ENCODE measurements around the gene RAB1A. TPM values are rescaled to one million over a fixed set of nuclear protein-coding genes. Genes with fewer than 3 reads are reported as not detected.
"Not testable (repeated sequence)": the region's sequence is repeated elsewhere in the genome, so short reads cannot be mapped to it uniquely, and the experiment has no call there.

RAB1A gene
- total RNA-seq, 1 donor from 2014 or later: 88.1 TPM

DNA sequence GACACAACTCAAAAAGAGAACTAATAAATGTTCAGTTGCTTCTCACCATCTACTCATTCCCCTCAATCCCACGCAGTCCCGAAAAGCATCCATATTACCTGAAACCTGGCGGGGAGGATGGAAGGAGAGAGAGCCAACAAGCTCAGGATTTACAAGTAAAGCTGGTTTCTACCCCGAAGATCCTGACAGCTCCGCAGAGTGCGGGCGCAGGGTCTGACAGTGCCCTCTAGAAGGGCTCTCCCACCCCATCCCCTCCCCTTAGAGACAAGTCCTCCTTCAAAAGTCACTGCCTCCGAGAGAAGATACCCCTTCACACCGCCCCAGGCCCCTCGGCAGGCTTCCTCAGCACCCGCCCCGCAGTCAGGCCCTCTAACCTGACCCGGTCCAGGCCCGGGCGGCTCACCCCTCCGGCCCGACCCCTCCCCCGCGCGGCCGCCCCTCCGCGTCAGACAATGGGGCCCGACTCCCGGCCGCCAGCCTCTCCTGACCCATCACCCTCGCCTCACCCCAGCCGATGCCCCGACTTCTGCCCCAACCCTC, 550 bp downstream of the RAB1A start:
- Mint-ChIP-seq H3K36me3 (ENCODE audit: low read depth) (peaks cover 29% of the 10 kb centered on the region), H3K27me3 (ENCODE audit: low read depth) (peaks cover 3% of the 10 kb centered on the region), H3K4me3 (ENCODE audit: low read depth) (peak overlapping the region; percentile 100), H3K4me1 (ENCODE audit: low read depth) (peaks cover 41% of the 10 kb centered on the region), H3K9me3 (no peaks in the 10 kb centered on the region), H3K27ac (peak overlapping the region; percentile 100)
- intact Hi-C loops (cut with micrococcal nuclease): no loop called here
- no peak for DNase-seq (ENCODE audit: low spot score)

DNA sequence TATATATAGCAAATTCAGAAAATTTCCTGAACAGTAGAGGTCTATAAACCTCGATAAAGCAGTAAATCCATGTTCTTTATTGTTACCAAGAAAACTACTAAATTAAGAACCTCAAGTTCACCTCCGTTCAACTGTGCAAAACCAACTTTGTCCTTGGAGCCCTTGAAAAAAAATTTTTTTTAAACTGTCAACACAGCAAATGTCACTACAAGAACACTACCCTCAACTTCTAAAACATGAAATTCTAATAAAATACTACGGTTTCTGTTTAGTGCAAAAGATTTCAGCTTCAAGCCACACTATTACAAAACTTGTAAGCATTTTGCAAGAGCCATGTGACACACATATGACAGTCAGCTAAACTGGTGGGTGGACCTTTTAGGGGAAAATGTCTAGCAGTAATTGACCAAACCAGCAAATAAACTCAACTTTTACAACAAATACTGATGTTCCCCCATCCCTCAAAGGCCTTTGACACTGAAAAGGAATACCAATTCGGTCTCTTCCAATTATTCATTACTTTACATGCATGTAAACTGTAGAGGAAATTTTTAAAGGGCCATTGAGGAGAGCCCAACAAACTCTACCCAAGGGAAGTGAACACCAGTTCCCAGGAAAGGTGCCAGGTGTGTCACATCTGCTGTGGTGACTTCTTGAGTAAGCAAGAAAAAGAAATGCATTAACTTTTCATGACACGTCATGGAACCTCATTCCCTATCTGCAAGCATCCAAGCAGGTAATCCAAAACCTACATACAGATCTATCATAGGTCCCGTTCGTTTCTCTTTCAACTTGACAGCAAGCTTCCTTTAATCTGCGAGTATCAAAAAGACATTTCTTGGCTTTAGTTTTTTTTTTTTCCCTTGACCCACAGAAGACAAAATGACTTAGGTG, 1.4 kb downstream of the RAB1A start:
- H3K27me3 Mint-ChIP-seq (ENCODE audit: low read depth): peaks cover 3% of the 10 kb centered on the region
- H3K9me3 Mint-ChIP-seq: no peaks in the 10 kb centered on the region
- H3K4me3 Mint-ChIP-seq (ENCODE audit: low read depth): peak overlapping the region; percentile 100
- DNase-seq (ENCODE audit: low spot score): no peak
- H3K27ac Mint-ChIP-seq: peak overlapping the region; percentile 100
- H3K4me1 Mint-ChIP-seq (ENCODE audit: low read depth): peaks cover 41% of the 10 kb centered on the region
- intact Hi-C loops (cut with micrococcal nuclease): no loop called here
- peaks cover 30% of the 10 kb centered on the region for H3K36me3 Mint-ChIP-seq (ENCODE audit: low read depth)

DNA sequence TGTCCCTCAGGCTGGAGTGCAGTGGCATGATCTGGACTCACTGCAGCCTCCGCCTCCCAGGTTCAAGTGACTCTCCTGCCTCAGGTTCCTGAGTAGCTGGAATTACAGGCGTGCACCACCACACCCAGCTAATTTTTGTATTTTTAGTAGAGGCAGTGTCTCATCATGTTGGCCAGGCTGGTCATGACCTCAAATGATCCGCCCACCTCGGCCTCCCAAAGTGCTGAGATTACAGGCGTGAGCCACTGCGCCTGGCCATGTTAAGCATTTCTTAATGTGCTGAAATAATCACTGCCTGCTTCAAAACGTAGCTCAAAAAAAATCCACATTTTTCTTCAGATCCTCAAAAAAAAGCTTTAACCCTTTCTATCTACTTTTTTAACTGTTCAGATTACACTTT, 4.4 kb downstream of the RAB1A start:
- H3K27me3 Mint-ChIP-seq (ENCODE audit: low read depth); intact Hi-C loops (cut with micrococcal nuclease); H3K27ac Mint-ChIP-seq; DNase-seq (ENCODE audit: low spot score); H3K9me3 Mint-ChIP-seq; H3K4me3 Mint-ChIP-seq (ENCODE audit: low read depth): not testable (repeated sequence)
- peaks cover 40% of the 10 kb centered on the region for H3K4me1 Mint-ChIP-seq (ENCODE audit: low read depth)
- H3K36me3 Mint-ChIP-seq (ENCODE audit: low read depth): peaks cover 33% of the 10 kb centered on the region

DNA sequence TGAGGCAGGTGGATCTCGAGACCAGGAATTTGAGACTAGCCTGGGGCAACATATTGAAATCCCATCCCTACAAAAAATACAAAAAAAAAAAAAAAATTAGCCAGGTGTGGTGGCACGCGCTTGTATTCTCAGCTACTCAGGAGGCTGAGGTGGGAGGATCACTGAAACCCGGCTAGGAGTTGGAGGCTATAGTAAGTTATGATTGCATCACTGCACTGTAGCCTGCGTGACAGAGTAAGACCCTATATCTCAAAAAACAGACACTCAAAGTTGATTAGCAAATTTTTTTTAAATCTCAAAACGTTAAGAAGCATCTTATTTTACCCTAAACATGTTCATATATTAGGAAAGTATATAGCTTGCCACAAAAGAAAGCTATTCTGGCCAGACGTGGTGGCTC, 7.6 kb downstream of the RAB1A start:
- Mint-ChIP-seq H3K36me3 (ENCODE audit: low read depth) (peaks cover 23% of the 10 kb centered on the region), H3K9me3 (no peaks in the 10 kb centered on the region), H3K4me3 (ENCODE audit: low read depth) (no peak overlapping the region), H3K4me1 (ENCODE audit: low read depth) (peaks cover 32% of the 10 kb centered on the region), H3K27ac (no peak overlapping the region), H3K27me3 (ENCODE audit: low read depth) (no peaks in the 10 kb centered on the region)
- DNase-seq (ENCODE audit: low spot score): no peak
- intact Hi-C loops (cut with micrococcal nuclease): no loop called here

DNA sequence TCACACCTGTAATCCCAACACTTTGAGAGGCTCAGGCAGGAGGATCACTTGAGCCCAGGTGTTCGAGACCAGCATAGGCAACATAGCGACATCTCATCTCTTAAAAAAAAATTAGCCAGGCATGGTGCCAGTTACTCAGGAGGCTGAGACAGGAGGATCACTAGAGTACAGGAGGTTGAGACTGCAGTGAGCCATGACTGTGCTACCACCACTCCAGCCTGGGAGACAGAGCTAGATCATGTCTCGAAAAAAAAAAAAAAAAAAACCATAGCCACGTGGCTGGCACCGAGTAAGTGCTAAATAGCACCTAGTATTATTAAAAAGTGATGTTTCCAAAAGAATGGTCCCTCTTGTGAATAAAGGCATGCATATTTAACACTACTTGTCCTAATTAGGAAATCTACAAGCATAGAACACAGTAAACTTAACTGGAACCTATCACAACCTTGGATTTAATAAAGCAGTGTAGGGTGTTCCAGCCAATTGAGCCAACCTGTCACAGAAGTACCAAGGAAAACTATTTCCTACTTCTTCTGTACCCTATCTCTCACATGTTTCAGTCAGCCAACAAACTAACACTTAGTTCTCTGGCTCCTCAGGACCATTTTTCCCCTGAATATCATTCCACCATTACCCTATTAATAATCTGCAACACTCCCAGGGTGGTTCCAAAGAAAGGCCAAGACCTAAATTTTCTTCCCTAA, 8.8 kb downstream of the RAB1A start:
- Mint-ChIP-seq H3K36me3 (ENCODE audit: low read depth) (peaks cover 22% of the 10 kb centered on the region), H3K9me3 (no peaks in the 10 kb centered on the region), H3K4me3 (ENCODE audit: low read depth) (no peak overlapping the region), H3K27ac (no peak overlapping the region), H3K4me1 (ENCODE audit: low read depth) (peaks cover 28% of the 10 kb centered on the region), H3K27me3 (ENCODE audit: low read depth) (no peaks in the 10 kb centered on the region)
- DNase-seq (ENCODE audit: low spot score): no peak
- intact Hi-C loops (cut with micrococcal nuclease): no loop called here

DNA sequence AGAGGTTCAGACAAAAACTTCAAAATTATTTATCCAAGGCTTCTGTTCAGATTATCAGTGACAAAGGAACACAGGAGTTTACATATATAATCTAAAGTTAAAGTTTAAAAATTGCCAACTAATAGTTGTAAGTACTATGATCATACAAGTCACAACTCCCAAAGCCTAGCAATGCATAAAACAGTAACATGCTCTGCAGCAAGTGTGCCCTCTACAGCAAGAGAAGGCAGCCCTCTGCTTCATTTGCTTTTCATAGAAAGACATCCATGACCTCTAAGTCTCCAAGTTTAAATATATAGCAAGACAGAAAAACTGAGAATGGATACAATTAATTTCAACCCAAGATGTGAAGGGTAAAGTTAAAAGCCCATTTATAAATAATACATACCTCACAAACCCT, 13.3 kb downstream of the RAB1A start:
- Mint-ChIP-seq H3K4me1 (ENCODE audit: low read depth) (peaks cover 21% of the 10 kb centered on the region), H3K4me3 (ENCODE audit: low read depth) (no peak overlapping the region), H3K9me3 (no peaks in the 10 kb centered on the region), H3K27me3 (ENCODE audit: low read depth) (no peaks in the 10 kb centered on the region), H3K27ac (no peak overlapping the region), H3K36me3 (ENCODE audit: low read depth) (peaks cover 18% of the 10 kb centered on the region)
- DNase-seq (ENCODE audit: low spot score): no peak
- intact Hi-C loops (cut with micrococcal nuclease): no loop called here

DNA sequence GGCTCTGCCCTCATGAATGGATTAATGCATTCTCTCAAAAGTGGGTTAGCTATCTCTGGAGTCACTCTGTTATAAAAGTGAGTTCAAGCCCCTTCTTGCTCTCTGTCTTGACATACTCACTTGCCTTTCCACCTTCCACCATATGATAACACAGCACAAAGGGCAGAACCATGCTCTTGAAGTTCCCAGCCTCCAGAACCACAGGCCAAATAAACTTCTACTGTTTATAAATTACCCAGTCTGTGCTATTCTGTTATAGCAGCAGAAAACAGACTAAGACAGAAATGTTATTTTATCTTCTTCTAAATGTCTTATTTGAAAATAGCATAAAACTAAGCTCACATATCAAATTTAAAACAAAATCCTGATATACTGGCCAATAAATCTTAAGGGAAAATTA, 15.0 kb downstream of the RAB1A start:
- Mint-ChIP-seq H3K4me1 (ENCODE audit: low read depth) (peaks cover 18% of the 10 kb centered on the region), H3K4me3 (ENCODE audit: low read depth) (no peak overlapping the region), H3K36me3 (ENCODE audit: low read depth) (peaks cover 18% of the 10 kb centered on the region), H3K27me3 (ENCODE audit: low read depth) (no peaks in the 10 kb centered on the region), H3K9me3 (no peaks in the 10 kb centered on the region), H3K27ac (no peak overlapping the region)
- intact Hi-C loops (cut with micrococcal nuclease): no loop called here
- no peak for DNase-seq (ENCODE audit: low spot score)

DNA sequence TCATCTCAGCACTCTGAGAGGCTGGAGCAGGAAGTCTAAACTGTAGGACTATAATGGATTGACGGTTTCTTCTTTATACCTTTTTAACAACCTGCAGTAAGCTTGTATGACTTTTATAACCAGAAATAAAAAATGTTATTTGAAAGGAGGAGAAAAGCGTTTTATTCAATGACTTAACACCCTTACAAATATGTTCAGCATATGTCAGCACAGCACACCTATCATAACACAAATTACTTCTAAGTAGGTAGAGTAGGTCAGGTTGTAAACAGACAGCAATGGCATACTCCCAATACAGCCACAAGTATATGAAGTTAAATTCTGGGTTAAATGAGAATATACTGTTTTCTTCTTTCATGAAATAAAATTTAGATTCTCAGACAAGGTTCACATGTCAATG, 16.1 kb downstream of the RAB1A start:
- H3K4me1 Mint-ChIP-seq (ENCODE audit: low read depth): peaks cover 16% of the 10 kb centered on the region
- DNase-seq (ENCODE audit: low spot score): no peak
- intact Hi-C loops (cut with micrococcal nuclease): no loop called here
- no peaks in the 10 kb centered on the region for H3K9me3 Mint-ChIP-seq
- no peaks in the 10 kb centered on the region for H3K27me3 Mint-ChIP-seq (ENCODE audit: low read depth)
- no peak overlapping the region for H3K4me3 Mint-ChIP-seq (ENCODE audit: low read depth)
- no peak overlapping the region for H3K27ac Mint-ChIP-seq
- peaks cover 22% of the 10 kb centered on the region for H3K36me3 Mint-ChIP-seq (ENCODE audit: low read depth)

DNA sequence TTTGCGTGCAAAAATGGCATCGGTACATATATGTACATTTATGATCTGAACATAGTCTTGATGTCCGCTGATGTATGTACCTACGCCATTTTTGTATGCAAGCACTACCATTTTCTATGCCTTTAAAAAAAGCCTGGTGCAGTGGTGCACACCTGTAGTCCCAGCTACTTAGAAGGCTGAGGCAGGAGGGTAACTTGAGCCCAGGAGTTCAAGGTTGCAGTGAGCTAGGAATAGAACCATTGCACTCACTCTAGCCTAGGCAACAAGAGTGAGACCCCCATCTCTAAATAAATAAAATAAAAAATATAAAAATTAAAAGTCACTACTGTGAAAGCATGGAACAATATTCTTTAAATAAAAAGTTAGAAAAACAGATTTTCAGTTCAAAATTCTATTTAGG, 16.7 kb downstream of the RAB1A start:
- H3K4me1 Mint-ChIP-seq (ENCODE audit: low read depth): peaks cover 16% of the 10 kb centered on the region
- H3K36me3 Mint-ChIP-seq (ENCODE audit: low read depth): peaks cover 23% of the 10 kb centered on the region
- H3K9me3 Mint-ChIP-seq: no peaks in the 10 kb centered on the region
- no peak overlapping the region for H3K27ac Mint-ChIP-seq
- H3K4me3 Mint-ChIP-seq (ENCODE audit: low read depth): no peak overlapping the region
- intact Hi-C loops (cut with micrococcal nuclease): no loop called here
- DNase-seq (ENCODE audit: low spot score): no peak
- H3K27me3 Mint-ChIP-seq (ENCODE audit: low read depth): no peaks in the 10 kb centered on the region

DNA sequence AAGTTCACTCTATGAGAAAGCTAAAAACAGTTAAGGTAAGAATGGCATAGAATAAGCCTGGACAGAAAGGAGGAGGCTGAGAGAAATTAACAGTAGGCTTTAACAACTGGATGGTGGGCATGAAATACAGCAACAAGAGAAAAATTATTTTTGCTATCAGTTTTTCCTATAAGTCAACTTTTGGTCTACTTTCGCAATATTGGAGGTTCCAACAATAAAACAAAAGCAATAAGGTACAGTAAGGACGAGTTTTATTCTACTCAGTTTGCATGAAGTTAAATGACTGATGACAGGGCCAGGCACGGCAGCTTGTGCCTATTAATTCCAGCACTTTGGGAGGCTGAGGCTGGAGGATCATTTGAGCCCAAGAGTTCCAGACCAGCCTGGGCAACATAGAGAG, 17.3 kb downstream of the RAB1A start:
- DNase-seq (ENCODE audit: low spot score): no peak
- Mint-ChIP-seq H3K4me3 (ENCODE audit: low read depth) (no peak overlapping the region), H3K9me3 (no peaks in the 10 kb centered on the region), H3K27me3 (ENCODE audit: low read depth) (no peaks in the 10 kb centered on the region), H3K36me3 (ENCODE audit: low read depth) (peaks cover 19% of the 10 kb centered on the region), H3K4me1 (ENCODE audit: low read depth) (peaks cover 13% of the 10 kb centered on the region), H3K27ac (no peak overlapping the region)
- intact Hi-C loops (cut with micrococcal nuclease): no loop called here

DNA sequence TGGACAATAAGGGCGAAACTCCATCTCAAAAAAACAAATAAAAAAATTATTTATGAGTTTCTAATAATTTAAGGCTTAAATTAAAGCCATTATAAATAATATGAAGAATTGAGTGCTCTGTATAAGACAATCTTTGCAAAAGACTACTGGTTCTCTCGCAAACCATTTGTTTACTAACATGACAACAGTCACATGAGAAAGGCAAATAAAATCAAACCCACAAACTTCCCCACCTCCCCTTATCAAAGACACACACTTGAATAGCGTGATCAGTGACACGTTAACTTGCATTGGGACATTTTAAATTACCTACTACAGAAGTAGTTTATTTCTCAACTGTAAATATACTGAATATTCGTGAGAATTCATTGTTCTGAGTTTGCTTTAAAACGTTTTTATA, 21.1 kb downstream of the RAB1A start:
- Mint-ChIP-seq H3K27me3 (ENCODE audit: low read depth) (no peaks in the 10 kb centered on the region), H3K27ac (no peak overlapping the region)
- no peak for DNase-seq (ENCODE audit: low spot score)

DNA sequence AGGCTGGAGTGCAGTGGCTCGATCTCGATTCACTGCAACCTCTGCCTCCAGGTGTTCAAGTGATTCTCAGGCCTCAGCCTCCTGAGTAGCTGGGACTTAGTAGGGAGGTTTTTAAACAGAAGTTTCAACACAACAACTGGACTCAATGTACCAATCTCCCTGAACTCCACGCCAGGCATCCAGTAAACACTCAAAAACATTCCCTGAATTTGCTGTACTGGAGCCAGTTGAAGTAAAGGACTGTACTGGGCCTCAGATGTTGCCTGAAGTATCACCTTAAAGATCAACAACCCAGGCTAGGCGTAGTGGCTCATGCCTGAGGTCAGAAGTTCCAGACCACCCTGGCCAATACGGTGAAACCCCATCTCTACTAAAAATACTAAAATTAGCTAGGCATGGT, 22.4 kb downstream of the RAB1A start:
- Mint-ChIP-seq H3K27me3 (ENCODE audit: low read depth) (no peaks in the 10 kb centered on the region), H3K4me3 (ENCODE audit: low read depth) (no peak overlapping the region), H3K9me3 (no peaks in the 10 kb centered on the region), H3K27ac (no peak overlapping the region), H3K36me3 (ENCODE audit: low read depth) (peaks cover 30% of the 10 kb centered on the region), H3K4me1 (ENCODE audit: low read depth) (peaks cover 9% of the 10 kb centered on the region)
- DNase-seq (ENCODE audit: low spot score): no peak
- intact Hi-C loops (cut with micrococcal nuclease): no loop called here

More for the DNA sequence above, 21.1 kb downstream of the RAB1A start:
- Mint-ChIP-seq H3K4me1 (ENCODE audit: low read depth) (peaks cover 9% of the 10 kb centered on the region), H3K36me3 (ENCODE audit: low read depth) (peaks cover 25% of the 10 kb centered on the region), H3K9me3 (no peaks in the 10 kb centered on the region), H3K4me3 (ENCODE audit: low read depth) (no peak overlapping the region)
- intact Hi-C loops (cut with micrococcal nuclease): no loop called here

All from activated T-helper 2 cell treated with anti-CD3 and anti-CD28 coated beads, Interferon-gamma antibody, Interleukin-2, Interleukin-4, amounts not matched to agents 10 μg/mL and 5 μg/mL and 100 μg/mL, durations not matched to agents 14 hours and 24 hours and 36 hours (primary cell).